SH-SY5Y (cell line): ENCODE measurements around the gene DGKE.

Experiments used
- GATA2 ChIP-seq: IDR thresholded peaks from 2 replicates; pipeline ENCODE4 v1.6.1; 2011; ENCODE audit warnings: mild to moderate bottlenecking, low read depth, low read length
- GATA3 ChIP-seq: IDR thresholded peaks from 2 replicates; pipeline ENCODE4 v1.6.1; 2011; ENCODE audit warnings: low read depth, mild to moderate bottlenecking, low read length, moderate library complexity

GRCh38 chr17:56830726-56831368 lies 3.1 kb upstream of the DGKE start:
- TF ChIP-seq GATA2 (no peak), GATA3 (no peak)
